ENCODE results near the gene DTNB. TPM values are rescaled to one million over a fixed set of nuclear protein-coding genes. Genes with fewer than 3 reads are reported as not detected.

The DTNB gene
- total and polyA plus RNA-seq, 2 of the 4 experiments (the other 2 are of a cell fraction): 3.8 to 5.3 TPM

DNA sequence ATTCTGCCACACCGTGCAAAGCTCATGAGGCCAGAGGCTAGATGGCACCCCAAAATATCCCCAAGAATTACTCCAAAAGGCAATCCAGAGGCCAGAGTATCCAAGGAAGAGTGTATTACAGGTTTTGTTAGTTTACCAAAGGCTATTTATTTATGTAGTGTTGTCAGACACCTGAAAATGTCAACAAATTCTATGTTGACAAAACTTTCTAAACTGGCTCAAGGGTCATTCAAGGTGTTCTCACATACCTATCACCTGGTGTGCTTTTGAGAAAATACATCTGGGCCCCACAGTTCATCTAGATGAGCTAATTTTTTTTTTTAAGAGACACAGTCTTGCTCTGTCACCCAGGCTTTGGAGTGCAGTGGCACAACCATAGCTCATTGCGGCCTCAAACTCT lies 12.4 kb upstream of the DTNB start:
- ChIA-PET POLR2A (ENCODE audit: unreplicated experiment) (no interaction called here), CTCF (interaction anchor here (1.0 to 1.1 kb wide), 2 partner anchors 15 to 78 kb away, joined by 4 to 5 read pairs; no protein-coding TSS in a partner anchor)
- Histone ChIP-seq H2AK5ac (ENCODE audit: low read depth, low read length) (no peak overlapping the region), H4K91ac (ENCODE audit: insufficient read depth, low read depth, low read length) (no peak overlapping the region), H2AFZ (replicated peaks; ENCODE audit: low read length, poor library complexity) (no peak overlapping the region), H2BK5ac (ENCODE audit: low read depth, low read length, poor library complexity, severe bottlenecking) (no peak overlapping the region), H3K9me1 (ENCODE audit: insufficient read depth, low read length) (peaks cover 7% of the 10 kb centered on the region; the same call in 1 of the 2 replicates), H3K56ac (ENCODE audit: extremely low read depth, insufficient read depth, low read length) (no peak overlapping the region), H3K18ac (ENCODE audit: low read depth, low read length) (no peak overlapping the region), H3K4ac (ENCODE audit: low read depth, low read length) (no peak overlapping the region), H2AK9ac (replicated peaks; ENCODE audit: low read depth, low read length, poor library complexity) (no peak overlapping the region), H3K14ac (replicated peaks; ENCODE audit: low read depth, low read length) (no peak overlapping the region), H4K8ac (ENCODE audit: low read depth in 2 of 2, low read length in 2 of 2) (no peak overlapping the region), H3K79me1 (ENCODE audit: low read depth in 1 of 2, low read length in 2 of 2) (no peaks in the 10 kb centered on the region), H2BK15ac (ENCODE audit: low read depth, low read length) (no peak overlapping the region), H3K27ac (ENCODE audit: insufficient read depth, low read length) (no peak overlapping the region), H4K5ac (ENCODE audit: low read depth, low read length) (no peak overlapping the region), H3K4me1 (ENCODE audit: control insufficient read depth, insufficient read depth, low read length) (no peaks in the 10 kb centered on the region), H2BK20ac (ENCODE audit: low read depth, low read length) (no peak overlapping the region), H4K20me1 (ENCODE audit: insufficient read depth, low read length) (no peaks in the 10 kb centered on the region), H3K36me3 (ENCODE audit: control insufficient read depth, insufficient read depth, low read length) (no peaks in the 10 kb centered on the region), H3K27me3 (ENCODE audit: control insufficient read depth, insufficient read depth, low read length) (peaks cover 11% of the 10 kb centered on the region), H2BK120ac (ENCODE audit: low read depth, low read length) (no peak overlapping the region), H3K9me3 (ENCODE audit: control insufficient read depth, insufficient read depth, low read length) (no peaks in the 10 kb centered on the region), H3K4me3 (ENCODE audit: insufficient read depth, low read depth, low read length) (no peak overlapping the region), H3K4me2 (ENCODE audit: low read depth, low read length) (no peak overlapping the region), H3K23ac (ENCODE audit: low read depth, low read length) (no peak overlapping the region), H3K9ac (ENCODE audit: low read depth, low read length) (no peak overlapping the region)
- BruUV-seq (replicated peaks): no TSS peak
- no CpG with 5 or more reads among the region's 2 CpGs for WGBS, 2 experiments (ENCODE audit: extremely low coverage in 2 of 2, insufficient read length in 1 of 2)
- intact Hi-C loops (cut with micrococcal nuclease): no loop called here
- dilution Hi-C loops (cut with HindIII; ENCODE audit: low sequenced_read_pairs, unreplicated experiment): no loop called here
- no peak for DNase-seq
- ATAC-seq (ENCODE audit: low read depth): no peak
- TF ChIP-seq, protein P1, sequence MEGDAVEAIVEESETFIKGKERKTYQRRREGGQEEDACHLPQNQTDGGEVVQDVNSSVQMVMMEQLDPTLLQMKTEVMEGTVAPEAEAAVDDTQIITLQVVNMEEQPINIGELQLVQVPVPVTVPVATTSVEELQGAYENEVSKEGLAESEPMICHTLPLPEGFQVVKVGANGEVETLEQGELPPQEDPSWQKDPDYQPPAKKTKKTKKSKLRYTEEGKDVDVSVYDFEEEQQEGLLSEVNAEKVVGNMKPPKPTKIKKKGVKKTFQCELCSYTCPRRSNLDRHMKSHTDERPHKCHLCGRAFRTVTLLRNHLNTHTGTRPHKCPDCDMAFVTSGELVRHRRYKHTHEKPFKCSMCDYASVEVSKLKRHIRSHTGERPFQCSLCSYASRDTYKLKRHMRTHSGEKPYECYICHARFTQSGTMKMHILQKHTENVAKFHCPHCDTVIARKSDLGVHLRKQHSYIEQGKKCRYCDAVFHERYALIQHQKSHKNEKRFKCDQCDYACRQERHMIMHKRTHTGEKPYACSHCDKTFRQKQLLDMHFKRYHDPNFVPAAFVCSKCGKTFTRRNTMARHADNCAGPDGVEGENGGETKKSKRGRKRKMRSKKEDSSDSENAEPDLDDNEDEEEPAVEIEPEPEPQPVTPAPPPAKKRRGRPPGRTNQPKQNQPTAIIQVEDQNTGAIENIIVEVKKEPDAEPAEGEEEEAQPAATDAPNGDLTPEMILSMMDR (conservative IDR thresholded peaks at IDR 0.05; ENCODE audit: low read depth, low read length): no peak
- TF ChIP-seq CHD1 (IDR thresholded peaks at IDR 0.05; ENCODE audit: low read depth, low read length) (no peak), BHLHE40 (IDR thresholded peaks at IDR 0.05; ENCODE audit: low read depth, low read length) (no peak), MAFK (IDR thresholded peaks at IDR 0.05; ENCODE audit: low read depth, low read length) (no peak), RAD21 (IDR thresholded peaks at IDR 0.05; ENCODE audit: low read length) (no peak), MXI1 (IDR thresholded peaks at IDR 0.05; ENCODE audit: borderline replicate concordance, low read depth, low read length) (no peak), RFX5 (IDR thresholded peaks at IDR 0.05; ENCODE audit: low read depth, low read length) (no peak), SMC3 (IDR thresholded peaks at IDR 0.05; ENCODE audit: low read depth, low read length) (no peak), MAZ (IDR thresholded peaks at IDR 0.05; ENCODE audit: borderline replicate concordance, low read depth, low read length) (no peak), POLR2A (IDR thresholded peaks at IDR 0.05; ENCODE audit: low read depth, low read length) (no peak), NFE2L2 (IDR thresholded peaks at IDR 0.05; ENCODE audit: low read depth, low read length) (no peak)
- TF ChIP-seq, protein P2, sequence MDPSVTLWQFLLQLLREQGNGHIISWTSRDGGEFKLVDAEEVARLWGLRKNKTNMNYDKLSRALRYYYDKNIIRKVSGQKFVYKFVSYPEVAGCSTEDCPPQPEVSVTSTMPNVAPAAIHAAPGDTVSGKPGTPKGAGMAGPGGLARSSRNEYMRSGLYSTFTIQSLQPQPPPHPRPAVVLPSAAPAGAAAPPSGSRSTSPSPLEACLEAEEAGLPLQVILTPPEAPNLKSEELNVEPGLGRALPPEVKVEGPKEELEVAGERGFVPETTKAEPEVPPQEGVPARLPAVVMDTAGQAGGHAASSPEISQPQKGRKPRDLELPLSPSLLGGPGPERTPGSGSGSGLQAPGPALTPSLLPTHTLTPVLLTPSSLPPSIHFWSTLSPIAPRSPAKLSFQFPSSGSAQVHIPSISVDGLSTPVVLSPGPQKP (IDR thresholded peaks at IDR 0.05; ENCODE audit: borderline replicate concordance, low read depth, low read length): no peak
- in situ Hi-C loops (cut with MboI; ENCODE audit: low sequenced_read_pairs): no loop called here
